HL-60 (cell line): ENCODE measurements around the gene QRFP.

Experiments used
- CTCF ChIP-seq: IDR thresholded peaks from one replicate; pipeline ENCODE4 v1.5.1; 2011; ENCODE audit warnings: low read length, control low read depth, inconsistent platforms; ENCODE audit not compliant: insufficient read depth
- POLR2AphosphoS5 ChIP-seq: IDR thresholded peaks from 2 replicates; pipeline ENCODE4 v1.6.1; 2012; ENCODE audit warnings: low read depth
- REST ChIP-seq: IDR thresholded peaks from 2 replicates; pipeline ENCODE4 v1.6.1; 2012; ENCODE audit warnings: low read depth; ENCODE audit not compliant: insufficient replicate concordance

GRCh38 chr9:130939405-130940026, 42.9 kb upstream of the QRFP start:
- TF ChIP-seq CTCF, result no peak
- TF ChIP-seq POLR2AphosphoS5, result no peak
- TF ChIP-seq REST, result no peak
